ENCODE data around the gene MLST8.

MLST8 gene

GRCh38 chr16:2211923-2212347 lies 6.7 kb downstream of the MLST8 start:
- Histone ChIP-seq H3K27me3 (ENCODE audit: insufficient read depth, low read length) (no peaks in the 10 kb centered on the region), H2AFZ (ENCODE audit: low read length) (no peak overlapping the region), H3K4me2 (ENCODE audit: low read length) (peak overlapping the region; percentile 100; the same call in 1 of the 2 replicates), H3K9ac (ENCODE audit: low read length) (no peak overlapping the region; the same call in 1 of the 2 replicates), H3F3A (ENCODE audit: insufficient read depth, low read length) (peaks cover 6% of the 10 kb centered on the region), H3K4me1 (ENCODE audit: insufficient read depth, low read length, severe bottlenecking) (peaks cover 33% of the 10 kb centered on the region), H3K4me3 (ENCODE audit: low read depth, low read length, poor library complexity, severe bottlenecking) (peak overlapping the region; percentile 90), H3K9me2 (ENCODE audit: low read depth, low read length) (no peaks in the 10 kb centered on the region), H3K27ac (ENCODE audit: low read depth, low read length, poor library complexity, severe bottlenecking) (peak overlapping the region; percentile 22), H3K36me3 (ENCODE audit: insufficient read depth, low read length) (peaks cover 33% of the 10 kb centered on the region; the same call in 1 of the 2 replicates), H3K9me3 (ENCODE audit: low read length) (no peaks in the 10 kb centered on the region), H4K20me1 (ENCODE audit: insufficient read depth, low read length) (no peaks in the 10 kb centered on the region), H3K79me2 (ENCODE audit: insufficient read depth, low read length) (peaks cover 6% of the 10 kb centered on the region)
- no peak for TF ChIP-seq EZH2 (IDR thresholded peaks at IDR 0.05; ENCODE audit: borderline replicate concordance, low read length)
- no peak for TF ChIP-seq CTCF (IDR thresholded peaks at IDR 0.05; ENCODE audit: low read length)

- Histone ChIP-seq H3K9ac (ENCODE audit: low read length) (peak overlapping the region; percentile 84), H3K36me3 (ENCODE audit: insufficient read depth, low read length) (peaks cover 26% of the 10 kb centered on the region; the same call in 1 of the 2 replicates), H3F3A (ENCODE audit: insufficient read depth, low read length) (peaks cover 6% of the 10 kb centered on the region), H3K79me2 (ENCODE audit: insufficient read depth, low read length) (peaks cover 6% of the 10 kb centered on the region), H3K9me3 (ENCODE audit: low read length) (no peaks in the 10 kb centered on the region), H3K4me3 (ENCODE audit: low read depth, low read length, poor library complexity, severe bottlenecking) (peak overlapping the region; percentile 90), H3K4me1 (ENCODE audit: insufficient read depth, low read length, severe bottlenecking) (peaks cover 30% of the 10 kb centered on the region), H4K20me1 (ENCODE audit: insufficient read depth, low read length) (no peaks in the 10 kb centered on the region), H3K4me2 (ENCODE audit: low read length) (peak overlapping the region; percentile 100), H3K27me3 (ENCODE audit: insufficient read depth, low read length) (no peaks in the 10 kb centered on the region), H2AFZ (ENCODE audit: low read length) (no peak overlapping the region), H3K9me2 (ENCODE audit: low read depth, low read length) (no peaks in the 10 kb centered on the region), H3K27ac (ENCODE audit: low read depth, low read length, poor library complexity, severe bottlenecking) (peak overlapping the region; percentile 22)
- TF ChIP-seq EZH2 (IDR thresholded peaks at IDR 0.05; ENCODE audit: borderline replicate concordance, low read length), result no peak
- no peak for TF ChIP-seq CTCF (IDR thresholded peaks at IDR 0.05; ENCODE audit: low read length)
These were observed 7.4 kb downstream of the MLST8 start for GRCh38 chr16:2212362-2213324.

- peaks cover 6% of the 10 kb centered on the region; the same call in 1 of the 2 replicates for H3F3A ChIP-seq (ENCODE audit: insufficient read depth, low read length)
- no peaks in the 10 kb centered on the region for H3K9me3 ChIP-seq (ENCODE audit: low read length)
- no peaks in the 10 kb centered on the region for H4K20me1 ChIP-seq (ENCODE audit: insufficient read depth, low read length)
- peaks cover 30% of the 10 kb centered on the region for H3K4me1 ChIP-seq (ENCODE audit: insufficient read depth, low read length, severe bottlenecking)
- peak overlapping the region; percentile 90 for H3K4me3 ChIP-seq (ENCODE audit: low read depth, low read length, poor library complexity, severe bottlenecking)
- no peaks in the 10 kb centered on the region for H3K9me2 ChIP-seq (ENCODE audit: low read depth, low read length)
- H2AFZ ChIP-seq (ENCODE audit: low read length), result no peak overlapping the region
- H3K4me2 ChIP-seq (ENCODE audit: low read length), result peak overlapping the region; percentile 100
- peak overlapping the region; percentile 22 for H3K27ac ChIP-seq (ENCODE audit: low read depth, low read length, poor library complexity, severe bottlenecking)
- H3K9ac ChIP-seq (ENCODE audit: low read length), result peak overlapping the region; percentile 84
- TF ChIP-seq CTCF (IDR thresholded peaks at IDR 0.05; ENCODE audit: low read length) (no peak), EZH2 (IDR thresholded peaks at IDR 0.05; ENCODE audit: borderline replicate concordance, low read length) (no peak)
- H3K36me3 ChIP-seq (ENCODE audit: insufficient read depth, low read length), result peaks cover 12% of the 10 kb centered on the region; the same call in 1 of the 2 replicates
- peaks cover 6% of the 10 kb centered on the region for H3K79me2 ChIP-seq (ENCODE audit: insufficient read depth, low read length)
- no peaks in the 10 kb centered on the region for H3K27me3 ChIP-seq (ENCODE audit: insufficient read depth, low read length)
These were observed 8.8 kb downstream of the MLST8 start for GRCh38 chr16:2213817-2214718.

All from OCI-LY1 (cell line).